Loucy (cell line): ENCODE data around the gene AHNAK2.

Experiments
- H2AFZ ChIP-seq: fragments of 200-600 bp; sonication (generic); 2 replicates; pipeline ENCODE4 v1.6.0; 2016; ENCODE audit warnings: antibody characterized with exemption, mild to moderate bottlenecking, low read length, moderate library complexity
- H3F3A ChIP-seq: fragments of 200-600 bp; 2 replicates; pipeline ENCODE4 v1.6.0; 2016; ENCODE audit warnings: antibody characterized with exemption, low read depth, mild to moderate bottlenecking
- H3K27me3 ChIP-seq: fragments of 200-600 bp; sonication (generic); 2 replicates; pipeline ENCODE4 v1.6.1; 2014; ENCODE audit warnings: low read length, mild to moderate bottlenecking; ENCODE audit not compliant: insufficient read depth, poor library complexity, severe bottlenecking
- H3K36me3 ChIP-seq: fragments of 200-600 bp; sonication (generic); 2 replicates; pipeline ENCODE4 v1.6.1; 2016; ENCODE audit warnings: low read length; ENCODE audit not compliant: insufficient read depth
- H3K4me1 ChIP-seq: fragments of 200-600 bp; sonication (generic); 2 replicates; pipeline ENCODE4 v1.5.1; 2014; ENCODE audit warnings: low read length, mild to moderate bottlenecking; ENCODE audit not compliant: insufficient read depth, poor library complexity, severe bottlenecking
- H3K4me2 ChIP-seq: fragments of 200-600 bp; sonication (generic); 2 replicates; pipeline ENCODE4 v1.6.0; 2014; ENCODE audit warnings: antibody characterized with exemption, low read length, low read depth, mild to moderate bottlenecking; ENCODE audit not compliant: poor library complexity, severe bottlenecking
- H3K4me3 ChIP-seq: fragments of 200-600 bp; sonication (generic); 2 replicates; pipeline ENCODE4 v1.5.1; 2014; ENCODE audit warnings: low read length, mild to moderate bottlenecking, mixed read lengths; ENCODE audit not compliant: poor library complexity, severe bottlenecking
- H3K79me2 ChIP-seq: fragments of 200-600 bp; sonication (generic); 2 replicates; pipeline ENCODE4 v1.6.1; 2014; ENCODE audit warnings: low read length; ENCODE audit not compliant: insufficient read depth
- H3K9ac ChIP-seq: fragments of 200-600 bp; sonication (generic); 2 replicates; pipeline ENCODE4 v1.6.0; 2014; ENCODE audit warnings: mild to moderate bottlenecking, low read depth, low read length, moderate library complexity; ENCODE audit not compliant: poor library complexity, severe bottlenecking
- H3K9me2 ChIP-seq: fragments of 200-600 bp; sonication (generic); replicated peaks from 2 replicates; pipeline ENCODE4 v1.6.1; 2016; ENCODE audit warnings: low read depth, low read length, mixed read lengths
- H3K9me3 ChIP-seq: fragments of 200-600 bp; sonication (generic); 2 replicates; pipeline ENCODE4 v1.6.1; 2014; ENCODE audit warnings: mild to moderate bottlenecking, antibody characterized with exemption, low read length, low read depth; ENCODE audit not compliant: insufficient read depth
- H4K20me1 ChIP-seq: fragments of 200-600 bp; sonication (generic); 2 replicates; pipeline ENCODE4 v1.6.0; 2014; ENCODE audit warnings: antibody characterized with exemption, low read length, mild to moderate bottlenecking; ENCODE audit not compliant: insufficient read depth, poor library complexity, severe bottlenecking
- EZH2phosphoT487 ChIP-seq: fragments of 200-600 bp; IDR thresholded peaks from 2 replicates; pipeline ENCODE4 v1.6.1; 2018; ENCODE audit warnings: antibody characterized with exemption, mild to moderate bottlenecking, moderate library complexity, borderline replicate concordance
- TF ChIP-seq, protein P1 (sequence below): fragments of 200-600 bp; sonication (generic); conservative IDR thresholded peaks from 2 replicates; pipeline ENCODE4 v1.5.1; 2014; ENCODE audit warnings: mild to moderate bottlenecking, antibody characterized with exemption, low read length

The AHNAK2 gene

GRCh38 chr14:104996483-104996882 lies 18.3 kb upstream of the AHNAK2 start:
- Histone ChIP-seq H3K79me2 (no peaks in the 10 kb centered on the region), H3K9me2 (no peaks in the 10 kb centered on the region), H3K9ac (no peak overlapping the region), H3F3A (no peaks in the 10 kb centered on the region), H4K20me1 (no peaks in the 10 kb centered on the region), H3K4me2 (no peak overlapping the region), H2AFZ (no peak overlapping the region), H3K27me3 (no peaks in the 10 kb centered on the region), H3K4me1 (no peaks in the 10 kb centered on the region), H3K36me3 (no peaks in the 10 kb centered on the region), H3K4me3 (no peak overlapping the region), H3K9me3 (no peaks in the 10 kb centered on the region)
- no peak for TF ChIP-seq EZH2phosphoT487
- TF ChIP-seq, protein P1, sequence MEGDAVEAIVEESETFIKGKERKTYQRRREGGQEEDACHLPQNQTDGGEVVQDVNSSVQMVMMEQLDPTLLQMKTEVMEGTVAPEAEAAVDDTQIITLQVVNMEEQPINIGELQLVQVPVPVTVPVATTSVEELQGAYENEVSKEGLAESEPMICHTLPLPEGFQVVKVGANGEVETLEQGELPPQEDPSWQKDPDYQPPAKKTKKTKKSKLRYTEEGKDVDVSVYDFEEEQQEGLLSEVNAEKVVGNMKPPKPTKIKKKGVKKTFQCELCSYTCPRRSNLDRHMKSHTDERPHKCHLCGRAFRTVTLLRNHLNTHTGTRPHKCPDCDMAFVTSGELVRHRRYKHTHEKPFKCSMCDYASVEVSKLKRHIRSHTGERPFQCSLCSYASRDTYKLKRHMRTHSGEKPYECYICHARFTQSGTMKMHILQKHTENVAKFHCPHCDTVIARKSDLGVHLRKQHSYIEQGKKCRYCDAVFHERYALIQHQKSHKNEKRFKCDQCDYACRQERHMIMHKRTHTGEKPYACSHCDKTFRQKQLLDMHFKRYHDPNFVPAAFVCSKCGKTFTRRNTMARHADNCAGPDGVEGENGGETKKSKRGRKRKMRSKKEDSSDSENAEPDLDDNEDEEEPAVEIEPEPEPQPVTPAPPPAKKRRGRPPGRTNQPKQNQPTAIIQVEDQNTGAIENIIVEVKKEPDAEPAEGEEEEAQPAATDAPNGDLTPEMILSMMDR: no peak

DNA sequence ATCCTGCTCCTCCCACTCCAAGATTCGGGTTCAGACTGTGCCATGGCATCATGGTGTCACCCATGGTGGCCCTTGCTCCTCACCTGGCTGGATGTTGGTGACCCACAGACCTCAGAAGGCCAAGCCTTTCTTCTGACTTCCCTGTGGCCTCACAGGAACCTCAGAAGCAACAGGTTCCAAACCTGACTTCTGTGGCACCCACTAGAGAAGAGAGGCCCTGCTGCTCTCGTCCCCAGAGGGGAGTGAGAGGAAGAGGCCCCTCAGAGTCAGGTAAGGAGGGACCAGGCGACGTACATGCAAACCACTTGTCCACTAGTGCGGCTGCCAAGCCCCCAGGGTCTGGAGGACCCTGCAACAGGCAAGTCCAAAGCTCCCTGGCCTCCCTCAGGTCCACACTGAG lies 17.9 kb upstream of the AHNAK2 start:
- no peaks in the 10 kb centered on the region for H4K20me1 ChIP-seq
- H3K4me3 ChIP-seq: no peak overlapping the region
- H3K36me3 ChIP-seq: no peaks in the 10 kb centered on the region
- H3K9me2 ChIP-seq: no peaks in the 10 kb centered on the region
- no peaks in the 10 kb centered on the region for H3K27me3 ChIP-seq
- no peaks in the 10 kb centered on the region for H3F3A ChIP-seq
- no peak overlapping the region for H3K9ac ChIP-seq
- no peak overlapping the region for H2AFZ ChIP-seq
- TF ChIP-seq EZH2phosphoT487: no peak
- TF ChIP-seq, protein P1: no peak
- H3K79me2 ChIP-seq: no peaks in the 10 kb centered on the region
- no peaks in the 10 kb centered on the region for H3K9me3 ChIP-seq
- no peak overlapping the region for H3K4me2 ChIP-seq
- H3K4me1 ChIP-seq: no peaks in the 10 kb centered on the region

DNA sequence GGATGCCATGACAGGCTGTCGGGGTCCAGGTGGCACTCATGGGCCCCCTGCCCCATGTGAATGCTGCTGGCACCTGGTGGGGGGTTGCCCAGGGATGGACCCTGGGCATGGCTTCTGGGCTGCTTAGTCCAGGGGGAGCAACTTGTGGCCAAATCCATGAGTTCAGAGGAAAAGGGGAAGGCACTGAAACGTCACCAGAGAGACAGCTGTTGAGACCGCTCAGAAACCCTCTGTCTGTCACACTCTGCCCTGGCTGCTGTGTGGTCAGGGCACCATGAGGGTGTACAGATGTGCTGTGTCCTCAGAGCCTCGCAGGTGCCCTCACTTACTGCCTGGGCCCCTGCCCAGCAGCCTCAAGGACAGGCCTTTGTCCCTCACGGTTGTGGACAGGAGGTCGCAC lies 16.8 kb upstream of the AHNAK2 start:
- Histone ChIP-seq H3K27me3 (no peaks in the 10 kb centered on the region), H3K4me2 (no peak overlapping the region), H3K9ac (no peak overlapping the region), H3K4me1 (no peaks in the 10 kb centered on the region), H3K36me3 (no peaks in the 10 kb centered on the region), H3K9me3 (no peaks in the 10 kb centered on the region), H3K4me3 (no peak overlapping the region), H3K79me2 (no peaks in the 10 kb centered on the region), H2AFZ (no peak overlapping the region), H3K9me2 (no peaks in the 10 kb centered on the region), H3F3A (no peaks in the 10 kb centered on the region), H4K20me1 (no peaks in the 10 kb centered on the region)
- no peak for TF ChIP-seq EZH2phosphoT487
- TF ChIP-seq, protein P1: no peak
